Measurements from ENCODE around the gene MTA1. TPM values are rescaled to one million over a fixed set of nuclear protein-coding genes. Genes with fewer than 3 reads are reported as not detected.
A peak's percentile ranks its signal among the peaks of the same experiment; 100 is the strongest.

The MTA1 gene
- total RNA-seq, 1 experiment from 2014 or later, result 166 TPM

- no peak overlapping the region for H3K4me3 Mint-ChIP-seq (ENCODE audit: unreplicated experiment)
- H3K27me3 Mint-ChIP-seq (ENCODE audit: insufficient read depth, unreplicated experiment), result no peaks in the 10 kb centered on the region
- no peak overlapping the region for H3K27ac Mint-ChIP-seq (ENCODE audit: low read depth, unreplicated experiment)
- DNase-seq (ENCODE audit: unreplicated experiment), result no peak
- H3K36me3 Mint-ChIP-seq (ENCODE audit: insufficient read depth, unreplicated experiment), result peaks cover 11% of the 10 kb centered on the region
- no peaks in the 10 kb centered on the region for H3K9me3 Mint-ChIP-seq (ENCODE audit: unreplicated experiment)
- intact Hi-C loops (cut with micrococcal nuclease), result no loop called here
- ChIA-PET CTCF (no interaction called here), POLR2A (no interaction called here)
- TF ChIP-seq CTCF (IDR thresholded peaks at IDR 0.05; ENCODE audit: unreplicated experiment), result no peak
- no TSS peak for BruUV-seq (replicated peaks)
- H3K4me1 Mint-ChIP-seq (ENCODE audit: insufficient read depth, unreplicated experiment), result peaks cover 6% of the 10 kb centered on the region
These were observed 23.2 kb downstream of the MTA1 start for GRCh38 chr14:105442834-105443233.

GRCh38 chr14:105444859-105445258 is 25.2 kb downstream of the MTA1 start:
- Mint-ChIP-seq H3K27me3 (ENCODE audit: insufficient read depth, unreplicated experiment) (no peaks in the 10 kb centered on the region), H3K9me3 (ENCODE audit: unreplicated experiment) (no peaks in the 10 kb centered on the region), H3K36me3 (ENCODE audit: insufficient read depth, unreplicated experiment) (peaks cover 20% of the 10 kb centered on the region), H3K4me1 (ENCODE audit: insufficient read depth, unreplicated experiment) (peaks cover 6% of the 10 kb centered on the region), H3K27ac (ENCODE audit: low read depth, unreplicated experiment) (no peak overlapping the region), H3K4me3 (ENCODE audit: unreplicated experiment) (no peak overlapping the region)
- POLR2A ChIA-PET, result no interaction called here
- TF ChIP-seq CTCF (IDR thresholded peaks at IDR 0.05; ENCODE audit: unreplicated experiment), result no peak
- no peak for DNase-seq (ENCODE audit: unreplicated experiment)
- CTCF ChIA-PET, result interaction anchor here (0.6 to 1.1 kb wide), 2 partner anchors 45 to 88 kb away, joined by 3 read pairs; no protein-coding TSS in a partner anchor
- BruUV-seq (replicated peaks), result no TSS peak
- intact Hi-C loops (cut with micrococcal nuclease), result no loop called here

- ChIA-PET POLR2A (no interaction called here), CTCF (interaction anchor here (1.1 kb wide), 1 partner anchor 44 kb away, joined by 3 read pairs; no protein-coding TSS in a partner anchor)
- H3K9me3 Mint-ChIP-seq (ENCODE audit: unreplicated experiment), result no peaks in the 10 kb centered on the region
- DNase-seq (ENCODE audit: unreplicated experiment), result no peak
- H3K27ac Mint-ChIP-seq (ENCODE audit: low read depth, unreplicated experiment), result no peak overlapping the region
- H3K36me3 Mint-ChIP-seq (ENCODE audit: insufficient read depth, unreplicated experiment), result peaks cover 25% of the 10 kb centered on the region
- no TSS peak for BruUV-seq (replicated peaks)
- intact Hi-C loops (cut with micrococcal nuclease), result no loop called here
- H3K27me3 Mint-ChIP-seq (ENCODE audit: insufficient read depth, unreplicated experiment), result no peaks in the 10 kb centered on the region
- peaks cover 6% of the 10 kb centered on the region for H3K4me1 Mint-ChIP-seq (ENCODE audit: insufficient read depth, unreplicated experiment)
- no peak for TF ChIP-seq CTCF (IDR thresholded peaks at IDR 0.05; ENCODE audit: unreplicated experiment)
- H3K4me3 Mint-ChIP-seq (ENCODE audit: unreplicated experiment), result no peak overlapping the region
These were observed 25.7 kb downstream of the MTA1 start for GRCh38 chr14:105445290-105445689.

- ChIA-PET CTCF (interaction anchor here (0.5 kb wide), 1 partner anchor 11 kb away, joined by 4 read pairs; no protein-coding TSS in a partner anchor), POLR2A (no interaction called here)
- H3K9me3 Mint-ChIP-seq (ENCODE audit: unreplicated experiment), result no peaks in the 10 kb centered on the region
- H3K36me3 Mint-ChIP-seq (ENCODE audit: insufficient read depth, unreplicated experiment), result peaks cover 33% of the 10 kb centered on the region
- H3K4me3 Mint-ChIP-seq (ENCODE audit: unreplicated experiment), result no peak overlapping the region
- peaks cover 6% of the 10 kb centered on the region for H3K4me1 Mint-ChIP-seq (ENCODE audit: insufficient read depth, unreplicated experiment)
- no TSS peak for BruUV-seq (replicated peaks)
- no peak for DNase-seq (ENCODE audit: unreplicated experiment)
- H3K27ac Mint-ChIP-seq (ENCODE audit: low read depth, unreplicated experiment), result peak overlapping the region; percentile 23
- no peaks in the 10 kb centered on the region for H3K27me3 Mint-ChIP-seq (ENCODE audit: insufficient read depth, unreplicated experiment)
- no peak for TF ChIP-seq CTCF (IDR thresholded peaks at IDR 0.05; ENCODE audit: unreplicated experiment)
- intact Hi-C loops (cut with micrococcal nuclease), result no loop called here
These were observed 26.5 kb downstream of the MTA1 start for GRCh38 chr14:105445901-105446845.

Data from MCF 10A (cell line).